HFFc6 (cell line): ENCODE results near the gene ADAM30. TPM values are rescaled to one million over a fixed set of nuclear protein-coding genes. Genes with fewer than 3 reads are reported as not detected.

Experiments used
- DNase-seq: peaks from one replicate; pipeline ENCODE4 v3.0.0-alpha.2; 2018
- H3K27ac Mint-ChIP-seq: 2 replicates; pipeline ENCODE4 v1.8.0; 2020; ENCODE audit warnings: mild to moderate bottlenecking, mixed read lengths
- H3K27me3 Mint-ChIP-seq: 2 replicates; pipeline ENCODE4 v1.8.0; 2021; ENCODE audit warnings: mild to moderate bottlenecking, moderate library complexity, mixed read lengths; ENCODE audit not compliant: insufficient read depth
- H3K36me3 Mint-ChIP-seq: 2 replicates; pipeline ENCODE4 v1.8.0; 2021; ENCODE audit warnings: low read depth, mixed read lengths
- H3K4me1 Mint-ChIP-seq: 2 replicates; pipeline ENCODE4 v1.8.0; 2020; ENCODE audit warnings: low read depth, mixed read lengths
- H3K4me3 Mint-ChIP-seq: 2 replicates; pipeline ENCODE4 v1.8.0; 2020; ENCODE audit warnings: mild to moderate bottlenecking, moderate library complexity, mixed read lengths
- H3K9me3 Mint-ChIP-seq: 2 replicates; pipeline ENCODE4 v1.8.0; 2020; ENCODE audit warnings: mild to moderate bottlenecking, mixed read lengths
- CTCF ChIP-seq: fragments of 200-600 bp; sonication (generic); IDR thresholded peaks from 2 replicates; pipeline ENCODE4 v1.5.0; 2021; ENCODE audit warnings: antibody characterized with exemption, mild to moderate bottlenecking
- total RNA-seq, 6 experiments: library from RNA; stranded (reverse); fragmentation: NEBNext Ultra II Directional; extraction: Animal tissue kit (Norgen Biotek cat#: 25700); gene quantifications; 2 replicates in 1 of 6; 3 replicates in 5 of 6; pipeline ENCODE4 v1.2.3, GENCODE V29; 2021

ADAM30 gene
- total RNA-seq, 6 experiments from 2014 or later = not detected

- no peak for TF ChIP-seq CTCF
- Mint-ChIP-seq H3K4me1 (peaks cover 7% of the 10 kb centered on the region), H3K9me3 (no peaks in the 10 kb centered on the region), H3K4me3 (no peak overlapping the region), H3K36me3 (no peaks in the 10 kb centered on the region), H3K27ac (no peak overlapping the region), H3K27me3 (peaks cover 5% of the 10 kb centered on the region; the same call in 1 of the 2 replicates)
- DNase-seq = no peak
Observed at GRCh38 chr1:119898981-119899720, 2.8 kb upstream of the ADAM30 start.

GRCh38 chr1:119898530-119898929, 2.2 kb upstream of the ADAM30 start:
- H3K4me3 Mint-ChIP-seq = no peak overlapping the region

GRCh38 chr1:119895102-119895501, 1.2 kb downstream of the ADAM30 start:
- Mint-ChIP-seq H3K4me3 (no peak overlapping the region), H3K36me3 (no peaks in the 10 kb centered on the region), H3K9me3 (no peaks in the 10 kb centered on the region), H3K27me3 (peaks cover 10% of the 10 kb centered on the region; the same call in 1 of the 2 replicates), H3K27ac (no peak overlapping the region), H3K4me1 (no peaks in the 10 kb centered on the region)
- DNase-seq = no peak
- no peak for TF ChIP-seq CTCF

More at GRCh38 chr1:119898530-119898929, 2.2 kb upstream of the ADAM30 start:
- Mint-ChIP-seq H3K36me3 (no peaks in the 10 kb centered on the region), H3K27me3 (peaks cover 3% of the 10 kb centered on the region; the same call in 1 of the 2 replicates), H3K9me3 (no peaks in the 10 kb centered on the region), H3K4me1 (peaks cover 3% of the 10 kb centered on the region), H3K27ac (no peak overlapping the region)
- no peak for DNase-seq
- no peak for TF ChIP-seq CTCF

GRCh38 chr1:119893827-119894700, 2.3 kb downstream of the ADAM30 start:
- H3K4me3 Mint-ChIP-seq = no peak overlapping the region
- H3K4me1 Mint-ChIP-seq = no peaks in the 10 kb centered on the region
- DNase-seq = no peak
- H3K27me3 Mint-ChIP-seq = peaks cover 10% of the 10 kb centered on the region; the same call in 1 of the 2 replicates
- no peaks in the 10 kb centered on the region for H3K36me3 Mint-ChIP-seq
- H3K9me3 Mint-ChIP-seq = no peaks in the 10 kb centered on the region
- no peak for TF ChIP-seq CTCF
- H3K27ac Mint-ChIP-seq = no peak overlapping the region

GRCh38 chr1:119893238-119893791, 3.0 kb downstream of the ADAM30 start:
- TF ChIP-seq CTCF = no peak
- no peaks in the 10 kb centered on the region for H3K9me3 Mint-ChIP-seq

More at GRCh38 chr1:119893238-119893791, 3.0 kb downstream of the ADAM30 start:
- DNase-seq = no peak
- H3K36me3 Mint-ChIP-seq = no peaks in the 10 kb centered on the region
- no peak overlapping the region for H3K27ac Mint-ChIP-seq
- no peak overlapping the region for H3K4me3 Mint-ChIP-seq
- no peaks in the 10 kb centered on the region for H3K4me1 Mint-ChIP-seq
- H3K27me3 Mint-ChIP-seq = peaks cover 10% of the 10 kb centered on the region; the same call in 1 of the 2 replicates
